ENCODE results near the gene FUCA1.

The FUCA1 gene

DNA sequence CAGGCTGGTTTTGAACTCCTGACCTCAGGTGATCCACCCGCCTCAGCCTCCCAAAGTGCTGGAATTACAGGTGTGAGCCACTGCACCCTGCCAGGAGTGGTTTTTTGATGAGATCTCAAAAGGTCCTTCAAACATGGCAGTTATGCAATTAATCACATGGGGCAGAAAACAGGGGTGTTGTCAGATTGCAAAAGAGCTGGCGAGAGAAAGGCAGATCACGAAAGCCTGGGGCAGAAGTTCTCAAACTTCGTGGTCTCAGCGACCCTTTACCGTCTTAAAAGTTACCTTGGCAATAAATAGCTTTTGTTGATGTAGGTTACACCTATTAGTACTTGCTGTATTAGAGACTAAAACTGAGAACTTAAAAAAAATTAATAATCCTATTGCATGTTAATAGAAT is 29.0 kb upstream of the FUCA1 start:
- Histone ChIP-seq H3K9me3 (no peaks in the 10 kb centered on the region), H3K4me3 (ENCODE audit: low read depth, low read length) (no peak overlapping the region), H3K36me3 (no peaks in the 10 kb centered on the region), H3K27me3 (no peaks in the 10 kb centered on the region), H3K4me1 (no peaks in the 10 kb centered on the region)
- TF ChIP-seq, protein P1, sequence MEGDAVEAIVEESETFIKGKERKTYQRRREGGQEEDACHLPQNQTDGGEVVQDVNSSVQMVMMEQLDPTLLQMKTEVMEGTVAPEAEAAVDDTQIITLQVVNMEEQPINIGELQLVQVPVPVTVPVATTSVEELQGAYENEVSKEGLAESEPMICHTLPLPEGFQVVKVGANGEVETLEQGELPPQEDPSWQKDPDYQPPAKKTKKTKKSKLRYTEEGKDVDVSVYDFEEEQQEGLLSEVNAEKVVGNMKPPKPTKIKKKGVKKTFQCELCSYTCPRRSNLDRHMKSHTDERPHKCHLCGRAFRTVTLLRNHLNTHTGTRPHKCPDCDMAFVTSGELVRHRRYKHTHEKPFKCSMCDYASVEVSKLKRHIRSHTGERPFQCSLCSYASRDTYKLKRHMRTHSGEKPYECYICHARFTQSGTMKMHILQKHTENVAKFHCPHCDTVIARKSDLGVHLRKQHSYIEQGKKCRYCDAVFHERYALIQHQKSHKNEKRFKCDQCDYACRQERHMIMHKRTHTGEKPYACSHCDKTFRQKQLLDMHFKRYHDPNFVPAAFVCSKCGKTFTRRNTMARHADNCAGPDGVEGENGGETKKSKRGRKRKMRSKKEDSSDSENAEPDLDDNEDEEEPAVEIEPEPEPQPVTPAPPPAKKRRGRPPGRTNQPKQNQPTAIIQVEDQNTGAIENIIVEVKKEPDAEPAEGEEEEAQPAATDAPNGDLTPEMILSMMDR (IDR thresholded peaks at IDR 0.05; ENCODE audit: low read depth, low read length) = no peak
- no peak for DNase-seq

DNA sequence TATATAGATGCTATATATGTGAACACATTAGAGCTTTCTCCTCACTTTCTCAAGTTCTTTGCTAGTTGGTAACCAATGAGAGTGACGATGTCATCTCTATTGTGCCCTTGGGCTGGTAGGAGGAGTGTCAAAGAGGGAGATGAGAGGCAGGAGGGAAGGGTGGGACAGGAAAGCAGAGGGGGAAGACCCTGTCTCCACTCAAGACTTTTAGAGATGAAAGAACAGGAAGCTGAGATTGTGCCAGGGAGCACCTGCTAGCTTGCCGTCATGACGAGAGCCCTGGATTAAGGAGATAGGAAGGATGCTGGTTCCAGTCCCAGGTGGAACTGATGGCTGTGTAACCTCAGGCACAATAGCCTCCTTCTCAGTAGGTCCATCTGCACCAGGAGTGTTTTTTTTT is 28.4 kb upstream of the FUCA1 start:
- TF ChIP-seq, protein P1 (IDR thresholded peaks at IDR 0.05; ENCODE audit: low read depth, low read length) = no peak
- H3K27me3 ChIP-seq = no peaks in the 10 kb centered on the region
- no peaks in the 10 kb centered on the region for H3K36me3 ChIP-seq
- no peaks in the 10 kb centered on the region for H3K9me3 ChIP-seq
- no peak for DNase-seq
- no peak overlapping the region for H3K4me3 ChIP-seq (ENCODE audit: low read depth, low read length)
- H3K4me1 ChIP-seq = no peaks in the 10 kb centered on the region

DNA sequence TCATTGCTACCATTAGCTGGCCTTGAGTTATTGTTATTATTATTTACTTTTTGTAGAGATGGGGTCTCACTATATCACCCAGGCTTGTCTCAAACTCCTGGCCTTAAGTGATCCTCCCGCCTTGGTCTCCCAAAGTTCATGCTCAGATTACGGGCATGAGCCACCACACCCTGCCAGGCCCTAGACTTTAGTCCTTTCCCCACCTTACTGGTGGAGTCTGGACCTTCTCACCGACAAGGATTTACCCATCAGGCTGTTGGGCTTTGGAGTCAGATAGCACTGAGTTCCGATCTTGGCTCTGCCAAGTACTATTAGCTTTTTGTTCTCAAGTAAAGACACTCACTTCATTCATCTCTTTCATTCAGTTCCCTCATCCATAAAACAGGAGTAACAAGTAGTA is 27.9 kb upstream of the FUCA1 start:
- Histone ChIP-seq H3K9me3 (no peaks in the 10 kb centered on the region), H3K27me3 (no peaks in the 10 kb centered on the region), H3K4me1 (no peaks in the 10 kb centered on the region), H3K36me3 (no peaks in the 10 kb centered on the region), H3K4me3 (ENCODE audit: low read depth, low read length) (no peak overlapping the region)
- no peak for DNase-seq
- TF ChIP-seq, protein P1 (IDR thresholded peaks at IDR 0.05; ENCODE audit: low read depth, low read length) = no peak

DNA sequence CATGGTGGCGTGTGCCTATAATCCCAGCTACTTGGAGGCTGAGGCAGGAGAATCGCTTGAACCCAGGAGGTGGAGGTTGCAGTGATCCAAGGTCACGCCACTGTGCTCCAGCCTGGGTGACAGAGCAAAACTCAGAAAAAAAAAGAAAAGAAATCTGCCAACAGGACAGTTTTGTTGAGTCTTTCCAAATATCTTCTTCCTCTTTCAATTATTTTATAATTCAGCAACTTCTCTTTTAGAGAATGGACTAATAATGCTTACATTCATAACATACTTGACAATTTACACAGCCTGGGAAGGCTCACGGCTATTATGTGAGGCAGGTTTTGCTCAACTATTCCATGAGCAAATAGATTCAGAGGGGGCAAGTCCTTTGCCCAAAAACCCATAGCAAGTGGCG is 27.0 kb upstream of the FUCA1 start:
- H3K9me3 ChIP-seq = no peaks in the 10 kb centered on the region
- no peak for DNase-seq

DNA sequence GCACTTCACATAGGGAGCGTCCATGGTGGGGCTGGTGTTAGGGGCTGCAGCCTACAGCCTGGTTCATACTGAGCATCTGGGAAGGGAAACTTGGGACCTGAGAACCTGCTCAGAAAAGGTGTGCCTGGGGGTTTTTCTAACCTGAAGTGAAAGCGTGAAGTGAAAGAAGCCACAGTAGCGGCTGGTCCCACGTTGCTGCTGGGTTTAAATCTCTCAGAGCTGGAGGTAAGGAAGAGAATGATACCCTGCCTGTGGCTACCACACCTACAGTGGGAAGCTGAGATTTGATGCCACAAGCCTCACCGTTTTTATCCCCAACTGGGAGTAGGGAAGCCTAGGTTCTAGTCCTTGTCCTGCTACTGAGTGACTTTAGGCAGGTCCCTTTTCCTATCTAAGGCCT is 21.0 kb upstream of the FUCA1 start:
- Histone ChIP-seq H3K36me3 (no peaks in the 10 kb centered on the region), H3K27me3 (no peaks in the 10 kb centered on the region), H3K4me1 (no peaks in the 10 kb centered on the region), H3K9me3 (no peaks in the 10 kb centered on the region), H3K4me3 (ENCODE audit: low read depth, low read length) (no peak overlapping the region)
- DNase-seq = no peak
- TF ChIP-seq, protein P1 (IDR thresholded peaks at IDR 0.05; ENCODE audit: low read depth, low read length) = no peak

More for the DNA sequence above, 27.0 kb upstream of the FUCA1 start:
- no peaks in the 10 kb centered on the region for H3K4me1 ChIP-seq
- H3K36me3 ChIP-seq = no peaks in the 10 kb centered on the region
- no peaks in the 10 kb centered on the region for H3K27me3 ChIP-seq
- TF ChIP-seq, protein P1 (IDR thresholded peaks at IDR 0.05; ENCODE audit: low read depth, low read length) = no peak
- no peak overlapping the region for H3K4me3 ChIP-seq (ENCODE audit: low read depth, low read length)

DNA sequence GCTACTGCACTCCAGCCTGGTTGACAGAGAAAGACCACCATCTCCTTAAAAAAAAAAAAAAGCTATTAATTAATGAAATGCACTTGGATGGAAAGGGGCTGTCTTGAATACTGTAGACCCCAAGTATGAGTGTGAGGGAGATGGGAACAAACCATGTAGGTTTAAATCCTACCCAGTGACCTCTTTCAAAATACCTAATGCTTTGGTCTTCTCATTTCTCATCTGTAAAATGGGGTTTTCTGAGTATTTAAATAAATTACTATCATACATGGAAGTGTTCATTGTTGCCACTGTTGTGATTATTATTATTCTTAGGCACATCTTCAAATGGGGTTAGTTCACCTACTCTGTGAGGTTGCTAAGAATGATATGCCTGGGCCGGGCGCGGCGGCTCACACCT is 17.1 kb upstream of the FUCA1 start:
- TF ChIP-seq, protein P1 (IDR thresholded peaks at IDR 0.05; ENCODE audit: low read depth, low read length) = no peak
- Histone ChIP-seq H3K27me3 (no peaks in the 10 kb centered on the region), H3K9me3 (no peaks in the 10 kb centered on the region), H3K4me3 (ENCODE audit: low read depth, low read length) (no peak overlapping the region), H3K4me1 (no peaks in the 10 kb centered on the region), H3K36me3 (no peaks in the 10 kb centered on the region)
- DNase-seq = no peak
